Stimulated activated CD4-positive, alpha-beta T cell treated with anti-CD3 and anti-CD28 coated beads, TNF-alpha, amount 100 ng/mL, for 48 hours (primary cell): Measurements from ENCODE around the gene TPRN.

Source experiments
- DNase-seq, 3 donors: peaks; one replicate each; pipeline ENCODE4 v3.0.0-alpha.2; 2020; ENCODE audit warnings: low read depth in 3 of 3

The TPRN gene

DNA sequence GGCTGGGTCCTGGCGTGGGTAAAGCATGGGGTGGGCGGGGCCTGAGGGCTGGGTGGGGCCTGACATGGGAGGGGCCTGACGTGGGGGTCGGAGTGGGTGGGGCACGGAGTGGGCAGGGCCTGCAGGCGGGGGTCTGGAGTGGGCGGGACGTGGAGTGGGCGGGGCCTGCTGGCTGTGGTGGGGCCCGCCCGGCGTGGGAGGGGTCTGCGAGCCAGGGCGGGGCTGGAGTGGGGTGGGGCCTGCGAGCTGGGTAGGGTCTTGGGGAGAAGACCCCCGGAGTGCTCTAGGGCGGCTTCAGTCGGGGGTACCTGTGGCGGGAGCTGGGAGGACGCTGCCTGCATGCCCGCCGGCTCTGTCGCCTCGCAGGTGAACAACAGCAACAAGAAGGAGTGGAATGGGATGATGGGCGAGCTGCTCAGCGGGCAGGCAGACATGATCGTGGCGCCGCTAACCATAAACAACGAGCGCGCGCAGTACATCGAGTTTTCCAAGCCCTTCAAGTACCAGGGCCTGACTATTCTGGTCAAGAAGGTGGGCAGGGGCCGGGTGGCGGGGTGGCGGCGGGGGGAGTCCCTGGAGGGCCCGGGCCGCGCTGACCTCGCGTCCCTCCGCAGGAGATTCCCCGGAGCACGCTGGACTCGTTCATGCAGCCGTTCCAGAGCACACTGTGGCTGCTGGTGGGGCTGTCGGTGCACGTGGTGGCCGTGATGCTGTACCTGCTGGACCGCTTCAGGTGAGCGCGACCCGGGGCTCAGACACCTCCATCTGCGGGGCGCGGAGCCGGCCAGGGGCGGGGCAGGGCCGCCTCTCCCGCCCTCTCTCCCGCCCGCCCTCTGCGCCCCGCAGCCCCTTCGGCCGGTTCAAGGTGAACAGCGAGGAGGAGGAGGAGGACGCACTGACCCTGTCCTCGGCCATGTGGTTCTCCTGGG is 38.7 kb downstream of the TPRN start:
- DNase-seq, result no peak

DNA sequence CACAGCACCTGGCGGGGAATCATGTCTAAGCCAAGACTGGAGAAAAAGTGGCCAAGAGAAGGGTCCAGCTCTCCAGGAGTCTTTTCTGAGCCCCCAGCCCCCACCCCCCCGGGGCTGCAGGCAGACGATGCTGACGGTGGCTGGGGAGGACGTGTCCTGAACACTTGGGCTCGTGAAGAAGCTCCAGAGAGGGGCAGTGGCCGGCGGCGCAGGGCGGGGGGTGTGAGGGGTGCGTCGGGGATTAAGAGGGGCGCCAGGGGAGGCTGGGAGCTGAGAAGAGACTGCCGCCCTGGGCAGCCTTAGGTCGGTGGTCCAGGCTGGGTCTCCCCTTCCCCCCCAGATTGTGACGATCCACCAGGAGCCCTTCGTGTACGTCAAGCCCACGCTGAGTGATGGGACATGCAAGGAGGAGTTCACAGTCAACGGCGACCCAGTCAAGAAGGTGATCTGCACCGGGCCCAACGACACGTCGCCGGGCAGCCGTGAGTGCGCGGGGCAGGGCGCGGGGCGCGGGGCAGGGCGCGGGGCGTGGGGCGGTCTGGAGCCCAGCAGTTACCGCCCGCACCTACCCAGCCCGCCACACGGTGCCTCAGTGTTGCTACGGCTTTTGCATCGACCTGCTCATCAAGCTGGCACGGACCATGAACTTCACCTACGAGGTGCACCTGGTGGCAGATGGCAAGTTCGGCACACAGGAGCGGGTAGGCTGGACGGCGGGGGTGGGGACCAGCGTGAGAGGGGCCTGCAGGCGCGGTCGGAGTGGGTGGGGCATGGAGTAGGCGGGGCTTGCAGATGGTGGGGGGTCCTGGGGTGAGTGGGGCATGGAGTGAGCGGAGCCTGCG is 39.6 kb downstream of the TPRN start:
- DNase-seq, result no peak

DNA sequence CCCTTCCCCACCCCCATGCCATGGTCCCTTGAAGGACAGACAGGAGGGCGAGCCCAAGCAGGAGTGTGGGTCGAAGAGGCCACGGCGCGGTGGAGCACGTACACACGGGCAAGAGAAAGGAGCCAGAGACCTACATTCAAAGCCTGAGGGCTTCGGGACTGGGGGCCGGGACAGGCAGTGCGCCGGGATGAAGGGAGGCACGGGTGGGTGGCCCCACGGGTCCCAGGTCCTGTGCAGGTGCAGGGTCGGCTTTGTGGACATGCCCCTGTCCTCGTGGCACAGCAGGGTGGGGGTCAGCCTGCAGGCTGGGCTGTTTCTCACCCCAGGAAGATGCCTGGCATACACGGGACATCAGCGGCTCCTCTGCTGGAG is 40.5 kb downstream of the TPRN start:
- DNase-seq, result no peak

DNA sequence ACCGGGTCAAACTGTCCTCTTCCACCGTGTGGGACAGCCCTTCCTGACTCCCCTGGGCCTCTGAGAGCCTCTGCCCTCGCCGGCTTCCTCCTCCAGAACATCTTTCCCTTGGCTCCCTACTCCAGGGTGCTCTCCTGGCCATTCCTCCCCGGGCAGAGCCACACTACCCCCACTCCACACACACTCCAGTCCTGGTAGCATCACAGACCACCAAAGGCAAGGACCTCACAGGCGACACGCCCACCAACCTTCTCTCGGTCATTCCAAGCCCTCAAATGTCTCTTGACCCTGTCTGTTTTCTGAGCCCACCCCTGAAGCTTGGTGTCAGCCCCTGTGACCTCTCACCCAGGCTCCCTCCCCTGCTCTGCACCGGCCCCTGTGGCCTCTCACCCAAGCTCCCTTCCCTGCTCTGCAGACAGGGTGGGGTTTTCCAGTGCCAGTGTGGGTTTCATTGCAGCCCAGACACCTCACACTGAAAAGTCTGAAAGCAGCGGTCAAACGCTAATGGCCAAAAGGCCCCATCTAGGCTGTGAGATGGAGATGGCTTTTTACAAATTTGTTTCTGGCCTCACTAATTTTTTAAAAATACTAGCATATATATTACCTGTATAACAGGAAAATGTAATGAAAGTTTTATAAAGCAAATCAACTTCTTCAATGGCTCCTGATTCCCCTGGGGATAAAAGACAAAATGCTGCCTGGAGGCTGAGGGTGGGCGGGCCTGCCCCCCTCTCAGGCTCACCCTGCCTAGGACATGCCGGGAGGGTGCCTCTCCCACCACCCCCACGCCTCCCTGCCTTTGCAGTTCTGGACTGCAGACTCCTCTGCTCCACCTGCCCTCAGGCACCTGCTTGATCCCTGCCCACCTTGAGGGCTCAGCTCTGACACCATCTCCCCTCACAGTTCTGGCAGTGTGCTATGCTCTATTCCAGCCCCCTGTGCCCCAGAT is 41.2 kb downstream of the TPRN start:
- DNase-seq, result no peak

DNA sequence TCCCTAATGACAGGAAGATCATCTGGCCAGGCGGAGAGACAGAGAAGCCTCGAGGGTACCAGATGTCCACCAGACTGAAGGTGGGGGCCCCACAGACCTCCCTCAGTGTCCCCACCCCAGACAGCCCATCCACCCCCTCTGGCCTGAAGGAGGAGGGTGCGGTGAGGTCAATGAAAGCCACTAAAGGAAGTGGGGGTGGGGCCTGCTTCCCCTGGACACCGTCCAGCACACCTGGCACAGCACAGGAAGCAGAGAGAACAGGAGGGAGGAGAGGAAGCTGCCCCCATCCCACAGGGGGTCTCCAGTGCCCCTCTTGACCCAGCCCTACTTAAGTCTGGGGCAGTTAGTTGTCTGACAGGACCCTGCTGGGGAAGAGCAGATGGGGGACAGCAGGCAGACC is 41.9 kb downstream of the TPRN start:
- no peak for DNase-seq

DNA sequence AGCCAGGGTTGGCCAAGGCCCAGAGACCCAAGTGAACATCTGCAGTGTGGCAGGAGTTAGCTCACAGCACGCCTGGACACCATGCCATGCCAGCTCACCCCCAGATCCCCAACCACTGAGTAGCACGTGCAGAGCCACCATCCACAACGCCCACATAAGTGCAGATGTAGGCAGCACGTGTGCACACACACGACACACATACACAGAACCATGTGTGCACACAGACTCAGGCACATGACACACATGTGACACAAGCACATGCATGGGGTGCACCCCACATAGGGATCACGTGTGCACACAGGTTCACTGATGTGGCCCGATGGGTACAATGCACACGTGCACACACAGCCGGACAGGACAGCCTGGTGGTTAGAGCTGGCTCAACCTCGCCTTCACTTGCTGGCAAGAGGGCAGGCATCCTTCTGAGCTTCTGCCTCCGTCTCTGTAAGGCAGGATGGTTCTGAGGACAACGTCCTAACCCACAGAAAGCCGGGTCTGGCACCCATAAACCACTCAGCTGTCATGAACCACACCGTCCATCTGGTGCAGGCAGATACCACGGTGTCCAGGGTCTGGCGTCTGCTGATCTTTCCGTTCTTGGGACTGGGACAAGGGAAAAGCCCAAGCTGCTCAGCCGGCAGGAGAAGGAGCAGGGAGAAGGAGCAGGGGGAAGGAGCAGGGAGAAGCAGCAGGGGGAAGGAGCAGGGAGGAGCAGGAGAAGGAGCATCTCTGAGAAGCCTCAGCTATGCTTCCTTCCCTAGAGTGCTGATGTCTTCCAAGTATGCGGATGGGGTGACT is 42.7 kb downstream of the TPRN start:
- no peak for DNase-seq

DNA sequence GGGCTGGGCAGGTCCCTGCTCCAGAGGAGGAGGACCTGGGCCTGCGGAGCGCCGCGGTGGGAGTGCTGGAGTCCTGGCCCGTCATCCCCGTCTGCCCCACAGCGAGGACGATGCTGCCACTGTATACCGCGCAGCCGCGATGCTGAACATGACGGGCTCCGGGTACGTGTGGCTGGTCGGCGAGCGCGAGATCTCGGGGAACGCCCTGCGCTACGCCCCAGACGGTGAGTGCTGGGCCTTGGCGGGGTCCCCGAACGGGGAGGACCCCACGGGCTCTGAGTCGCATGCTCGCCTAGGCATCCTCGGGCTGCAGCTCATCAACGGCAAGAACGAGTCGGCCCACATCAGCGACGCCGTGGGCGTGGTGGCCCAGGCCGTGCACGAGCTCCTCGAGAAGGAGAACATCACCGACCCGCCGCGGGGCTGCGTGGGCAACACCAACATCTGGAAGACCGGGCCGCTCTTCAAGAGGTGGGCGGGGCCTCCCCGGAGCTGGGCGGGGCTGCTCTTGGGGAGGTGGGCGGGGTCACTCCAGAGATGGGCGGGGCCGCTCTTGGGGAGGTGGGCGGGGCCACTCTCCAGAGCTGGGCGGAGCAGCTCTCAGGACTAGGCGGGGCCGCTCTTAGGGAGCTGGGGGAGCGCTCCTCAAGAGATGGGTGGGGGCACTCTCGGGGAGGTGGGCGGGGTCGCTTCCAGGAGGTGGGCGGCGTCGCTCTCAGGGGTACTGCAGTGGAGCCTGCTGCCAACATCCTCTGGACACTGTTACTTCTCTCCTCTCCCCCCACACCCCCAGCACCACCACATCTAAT is 43.8 kb downstream of the TPRN start:
- peak; percentile 47 to 52 (median 47) for DNase-seq

DNA sequence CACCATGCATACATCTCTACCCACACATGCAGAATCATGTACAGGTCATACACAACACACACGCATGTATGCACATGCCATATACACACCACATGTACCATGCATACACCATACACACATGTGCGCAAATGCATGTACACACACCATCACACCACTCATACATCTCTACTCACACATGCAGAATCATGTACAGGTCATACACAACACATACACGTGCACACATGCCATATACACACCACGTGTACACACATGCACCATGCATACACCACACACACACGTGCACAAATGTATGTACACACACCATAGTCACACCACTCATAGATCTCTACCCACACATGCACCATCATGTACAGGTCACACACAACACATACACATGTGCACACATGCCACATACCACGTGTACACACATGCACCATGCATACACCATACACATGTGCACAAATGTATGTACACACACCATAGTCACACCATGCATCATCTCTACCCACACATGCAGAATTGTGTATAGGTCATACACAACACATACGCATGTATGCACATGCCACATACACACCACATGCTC is 47.6 kb downstream of the TPRN start:
- DNase-seq, result no peak

DNA sequence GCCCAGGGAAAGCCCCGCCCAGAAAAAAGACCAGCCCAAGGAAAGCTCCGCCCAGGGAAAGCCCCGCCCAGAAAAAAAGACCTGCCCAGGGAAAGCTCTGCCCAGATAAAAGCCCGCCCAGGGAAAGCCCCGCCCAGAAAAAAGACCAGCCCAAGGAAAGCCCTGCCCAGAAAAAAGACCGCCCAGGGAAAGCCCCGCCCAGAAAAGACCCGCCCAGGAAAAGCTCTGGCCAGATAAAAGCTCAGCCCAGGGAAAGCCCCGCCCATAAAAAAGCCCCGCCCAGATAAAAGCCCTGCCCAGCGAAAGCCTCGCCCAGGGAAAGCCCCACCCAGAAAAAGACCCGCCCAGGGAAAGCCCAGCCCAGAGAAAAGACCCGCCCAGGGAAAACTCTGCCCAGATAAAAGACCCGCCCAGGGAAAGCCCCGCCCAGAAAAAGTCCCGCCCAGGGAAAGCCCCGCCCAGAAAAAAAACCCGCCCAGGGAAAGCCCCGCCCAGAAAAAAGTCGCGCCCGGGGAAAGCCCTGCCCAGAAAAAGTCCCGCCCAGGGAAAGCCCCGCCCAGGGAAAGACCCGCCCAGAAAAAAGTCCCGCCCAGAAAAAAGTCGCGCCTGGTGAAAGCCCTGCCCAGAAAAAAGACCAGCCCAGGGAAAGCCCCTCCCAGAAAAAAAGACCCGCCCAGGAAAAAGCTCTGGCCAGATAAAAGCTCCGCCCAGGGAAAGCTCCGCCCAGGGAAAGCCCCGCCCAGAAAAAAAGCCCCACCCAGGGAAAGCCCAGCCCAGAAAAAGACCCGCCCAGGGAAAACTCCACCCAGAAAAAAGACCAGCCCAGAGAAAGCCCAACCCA is 49.7 kb downstream of the TPRN start:
- DNase-seq, result peak in 2 of 3 donors; percentile 46 to 75

DNA sequence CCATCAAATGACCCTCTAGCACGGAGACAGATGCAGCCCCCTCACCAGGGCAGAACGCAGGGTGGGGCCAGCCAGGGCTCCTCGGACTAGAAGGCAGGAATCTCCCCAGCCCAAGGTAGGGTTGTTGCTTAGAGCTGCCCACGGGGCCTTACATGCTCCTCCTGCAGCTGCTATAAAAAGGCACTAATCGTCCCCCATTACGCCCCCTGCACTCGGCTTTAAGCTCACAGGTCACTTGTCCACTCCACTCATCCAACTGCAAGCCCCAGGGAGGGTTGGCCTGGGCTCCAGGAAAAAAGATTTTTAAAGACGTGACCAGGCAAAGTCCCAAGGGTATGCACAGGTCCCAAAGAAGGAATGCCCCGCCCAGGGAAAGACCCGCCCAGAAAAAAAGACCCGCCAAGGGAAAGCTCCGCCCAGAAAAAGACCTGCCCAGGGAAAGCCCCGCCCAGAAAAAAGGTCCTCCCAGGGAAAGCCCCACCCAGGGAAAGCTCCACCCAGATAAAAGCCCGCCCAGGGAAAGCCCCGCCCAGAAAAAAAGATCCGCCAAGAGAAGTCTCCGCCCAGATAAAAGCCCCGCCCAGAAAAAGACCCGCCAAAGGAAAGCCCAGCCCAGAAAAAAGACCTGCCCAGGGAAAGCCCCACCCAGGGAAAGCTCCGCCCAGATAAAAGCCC is 50.5 kb downstream of the TPRN start:
- peak in 1 of 3 donors; percentile 62 for DNase-seq

DNA sequence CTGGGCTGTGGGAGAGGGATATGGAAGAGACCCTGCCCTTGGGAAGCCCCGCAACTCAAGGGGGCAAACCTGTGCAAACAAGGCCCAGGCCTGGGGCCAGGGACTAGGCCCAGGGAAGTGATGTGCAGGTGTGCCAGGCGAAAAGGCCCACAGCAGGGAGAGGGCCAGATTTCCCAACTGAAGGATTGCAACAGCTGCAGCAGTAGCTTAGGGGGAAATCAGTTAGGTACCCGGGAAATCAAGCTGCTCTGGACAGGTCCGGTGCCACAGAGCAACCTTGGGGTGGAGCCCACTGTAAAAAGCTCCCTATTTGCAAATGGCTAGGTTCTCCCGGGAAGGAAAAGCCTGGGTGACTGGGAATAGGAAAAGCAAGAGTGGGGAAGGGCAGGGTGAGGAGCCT is 51.2 kb downstream of the TPRN start:
- no peak for DNase-seq

DNA sequence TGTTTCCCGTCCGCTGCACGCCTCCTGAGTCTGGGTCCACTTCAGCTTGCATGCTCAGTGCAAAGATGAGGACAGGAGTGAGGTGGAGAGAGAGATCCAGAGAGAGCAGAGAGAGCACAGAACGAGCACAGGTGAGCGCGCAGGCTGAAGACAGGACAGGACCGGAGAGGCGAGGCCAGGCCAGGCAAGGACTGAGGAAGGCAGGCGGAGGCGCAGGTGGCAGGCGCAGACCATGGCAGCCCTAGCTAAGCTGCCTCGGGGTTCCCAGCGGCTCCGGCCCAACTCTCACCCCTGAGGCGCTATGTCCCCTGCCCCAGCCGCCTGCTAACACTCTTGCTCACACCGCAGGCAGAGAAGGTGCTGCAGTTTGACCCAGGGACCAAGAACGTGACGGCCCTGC is 51.9 kb downstream of the TPRN start:
- DNase-seq, result no peak

DNA sequence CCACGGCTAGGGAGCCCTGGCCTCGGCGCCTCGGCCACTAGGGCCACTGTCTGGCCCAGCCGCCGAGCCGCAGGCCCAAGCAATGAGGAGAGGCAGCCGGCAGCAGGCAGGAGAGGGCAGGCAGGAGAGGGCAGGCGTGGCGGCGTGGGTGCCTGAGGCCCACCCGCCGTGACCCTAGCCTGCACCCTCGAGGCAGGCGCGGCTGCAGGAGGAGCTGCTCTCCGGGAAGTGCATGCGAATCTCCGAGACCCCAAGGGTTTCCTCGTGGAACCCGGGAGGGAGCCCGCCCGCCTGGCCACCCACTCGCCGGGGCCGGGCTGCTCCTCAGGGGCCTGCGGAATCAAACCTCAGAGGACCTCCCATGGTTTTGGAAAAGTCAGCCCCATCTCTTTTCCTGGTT is 52.3 kb downstream of the TPRN start:
- no peak for DNase-seq

DNA sequence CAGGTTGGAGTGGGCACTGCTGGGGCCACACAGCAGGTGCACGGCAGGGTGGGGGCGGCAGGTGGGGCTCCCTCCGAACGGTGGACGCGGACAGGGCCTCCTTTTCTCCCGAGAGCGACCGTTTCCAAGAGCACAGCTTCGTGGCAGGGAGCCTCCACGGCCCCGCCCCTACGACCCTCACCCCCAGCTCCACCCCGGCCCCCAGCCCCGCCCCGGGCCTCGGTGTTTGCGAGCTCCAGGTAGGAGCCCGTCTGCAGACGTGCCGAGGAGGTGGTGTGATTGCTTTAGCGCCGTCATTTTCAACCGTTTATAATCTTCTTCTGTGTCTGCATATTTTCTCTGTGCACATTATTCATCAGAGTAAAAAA is 52.8 kb downstream of the TPRN start:
- DNase-seq, result no peak

DNA sequence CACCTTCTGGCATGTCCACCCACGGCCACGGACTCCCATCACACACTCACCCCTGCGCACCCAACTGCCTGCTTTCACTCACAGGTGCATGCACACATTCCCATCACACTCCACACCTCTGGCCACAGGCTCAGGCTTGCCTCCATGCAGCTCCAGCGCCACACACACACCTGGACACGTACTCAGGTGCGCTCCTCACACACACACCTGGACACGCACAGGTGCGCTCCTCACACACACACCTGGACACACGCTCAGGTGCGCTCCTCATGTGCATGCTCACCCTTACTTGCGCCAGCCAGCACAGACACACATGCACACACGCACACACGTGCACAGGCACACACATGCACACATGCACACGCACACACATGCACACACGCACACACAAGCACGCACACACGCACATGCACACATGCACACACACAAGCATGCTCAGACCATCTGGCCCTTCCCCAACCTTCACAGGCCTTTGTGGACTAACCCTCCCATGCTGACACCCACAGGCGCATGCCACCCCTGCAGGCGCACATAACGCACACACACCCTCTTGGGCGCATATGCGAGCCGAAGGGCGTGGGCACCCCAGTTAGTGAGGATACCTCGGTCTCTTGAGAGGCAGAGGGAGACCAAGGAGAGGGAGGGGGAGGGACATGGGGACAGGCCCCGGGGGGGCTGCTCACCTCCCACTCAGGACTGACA is 53.3 kb downstream of the TPRN start:
- no peak for DNase-seq

DNA sequence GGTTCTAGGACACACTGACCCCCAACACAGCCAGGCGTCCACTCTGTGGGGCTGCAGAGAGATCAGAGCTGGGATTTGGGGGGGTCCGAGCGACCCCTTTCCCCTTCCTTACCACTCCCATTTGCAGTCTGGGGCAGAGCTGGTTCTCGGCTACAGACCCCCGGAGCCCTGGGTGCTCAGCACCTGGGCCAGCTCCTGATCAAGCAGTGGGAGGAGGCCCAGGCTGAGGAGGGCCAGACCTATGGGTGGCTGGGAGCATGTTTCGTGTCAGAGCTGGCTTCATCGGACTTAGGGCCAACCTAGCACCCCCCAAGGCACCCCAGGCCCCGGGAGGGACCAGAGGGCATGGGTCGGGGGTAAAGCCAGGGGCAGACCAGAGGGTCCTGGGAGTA is 54.0 kb downstream of the TPRN start:
- DNase-seq, result no peak

DNA sequence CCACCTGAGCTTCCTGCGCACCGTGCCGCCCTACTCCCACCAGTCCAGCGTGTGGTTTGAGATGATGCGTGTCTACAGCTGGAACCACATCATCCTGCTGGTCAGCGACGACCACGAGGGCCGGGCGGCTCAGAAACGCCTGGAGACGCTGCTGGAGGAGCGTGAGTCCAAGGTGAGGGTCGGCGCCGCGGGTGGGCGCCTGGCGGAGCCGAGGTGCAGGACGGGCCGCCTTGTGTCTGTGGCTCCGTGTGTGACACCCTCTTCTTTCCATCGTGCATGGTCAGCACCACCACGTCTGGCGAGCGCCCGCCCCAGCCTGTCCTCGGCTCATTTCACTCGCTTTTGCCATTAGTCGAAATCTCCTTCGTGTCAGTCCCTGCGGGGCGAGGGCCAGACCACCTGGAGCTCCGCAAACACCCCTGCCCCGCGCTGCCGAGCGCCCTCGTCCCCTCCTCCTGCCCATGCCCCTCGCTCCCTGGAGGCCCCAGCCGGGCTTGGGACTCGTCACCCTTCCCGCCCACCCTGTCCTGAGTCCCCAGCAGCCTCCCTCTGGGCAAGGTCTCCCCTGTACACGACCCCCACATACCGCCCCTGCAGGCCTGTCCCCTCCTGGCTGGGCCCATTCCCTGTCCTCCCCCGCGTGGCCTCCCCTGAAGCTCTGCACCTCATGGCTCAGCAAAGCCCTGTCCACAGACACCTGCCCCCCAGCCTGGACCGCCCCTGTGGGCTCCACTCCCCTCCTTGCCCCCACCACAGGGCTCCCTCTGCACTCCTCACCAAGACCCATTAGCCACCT is 54.6 kb downstream of the TPRN start:
- DNase-seq, result no peak
